A673 (cell line): Measurements from ENCODE around the gene IPMK. TPM values are rescaled to one million over a fixed set of nuclear protein-coding genes. Genes with fewer than 3 reads are reported as not detected.

Experiments used
- BruUV-seq: library from RNA; stranded (reverse); fragments of 400-500 nt; replicated peaks from 2 replicates; lab custom pipeline; 2021; lab: Mats Ljungman, UMichigan
- CTCF ChIA-PET: fragments of 300-600 bp; sonication (Branson Sonifier 250); formaldehyde crosslinking; loops from one replicate; lab custom pipeline; 2022; ENCODE audit warnings: antibody characterized with exemption; lab: Charles Lee
- POLR2A ChIA-PET: fragments of 300-600 bp; sonication (Branson Sonifier 250); formaldehyde crosslinking; loops from one replicate; lab custom pipeline; 2022; ENCODE audit warnings: antibody characterized with exemption; ENCODE audit not compliant: low non-redundant PET; lab: Charles Lee
- DNase-seq: peaks from one replicate; pipeline ENCODE4 v3.0.0-alpha.2; 2015; ENCODE audit warnings: low spot score
- H3K27ac ChIP-seq: fragments of 200-600 bp; sonication (generic); 2 replicates; pipeline ENCODE4 v1.5.1; 2016; ENCODE audit warnings: mixed run types, low read depth, mild to moderate bottlenecking, mixed read lengths, antibody characterized with exemption, low read length; ENCODE audit not compliant: poor library complexity, severe bottlenecking
- H3K27me3 ChIP-seq: fragments of 200-600 bp; sonication (generic); replicated peaks from 2 replicates; pipeline ENCODE4 v1.6.1; 2017; ENCODE audit warnings: mixed run types, low read depth, mild to moderate bottlenecking, mixed read lengths, antibody characterized with exemption, low read length; ENCODE audit not compliant: insufficient read depth, poor library complexity
- H3K36me3 ChIP-seq: fragments of 200-600 bp; sonication (generic); 2 replicates; pipeline ENCODE4 v1.6.1; 2016; ENCODE audit warnings: mixed run types, mild to moderate bottlenecking, mixed read lengths, antibody characterized with exemption, low read length; ENCODE audit not compliant: insufficient read depth, poor library complexity, severe bottlenecking
- H3K4me1 ChIP-seq: fragments of 200-600 bp; sonication (generic); 2 replicates; pipeline ENCODE4 v1.6.1; 2017; ENCODE audit warnings: mixed run types, mild to moderate bottlenecking, mixed read lengths, antibody characterized with exemption, low read length; ENCODE audit not compliant: insufficient read depth, poor library complexity, severe bottlenecking
- H3K4me3 ChIP-seq: fragments of 200-600 bp; sonication (generic); 2 replicates; pipeline ENCODE4 v1.5.1; 2016; ENCODE audit warnings: low read depth, mixed run types, mild to moderate bottlenecking, mixed read lengths, low read length; ENCODE audit not compliant: poor library complexity, severe bottlenecking
- H3K9me3 ChIP-seq: fragments of 200-600 bp; sonication (generic); 2 replicates; pipeline ENCODE4 v1.6.1; 2016; ENCODE audit warnings: mixed run types, low read depth, mild to moderate bottlenecking, mixed read lengths, antibody characterized with exemption, low read length; ENCODE audit not compliant: poor library complexity, severe bottlenecking
- EZH2 ChIP-seq: fragments of 200-600 bp; sonication (generic); IDR thresholded peaks from 2 replicates; pipeline ENCODE4 v1.6.1; 2017; ENCODE audit warnings: borderline replicate concordance, low read depth, mild to moderate bottlenecking, mixed read lengths, antibody characterized with exemption, low read length; ENCODE audit not compliant: poor library complexity, severe bottlenecking
- intact Hi-C: fragments of 100-400 bp; cut with micrococcal nuclease; formaldehyde crosslinking; loops from one replicate; pipeline ENCODE4 v1.10.0; 2022; ENCODE audit not compliant: unreplicated experiment
- total RNA-seq: library from RNA; stranded (reverse); gene quantifications from 2 replicates; pipeline ENCODE4 v1.2.3, GENCODE V29; 2021
- TF ChIP-seq, protein P1 (sequence below): fragments of 300-800, 200-600 bp; sonication (generic); conservative IDR thresholded peaks from 2 replicates; pipeline ENCODE4 v1.5.1; 2017; ENCODE audit warnings: low read depth, mild to moderate bottlenecking, antibody characterized with exemption, low read length, moderate library complexity, mixed read lengths

IPMK gene
- total RNA-seq, 1 experiment from 2014 or later, result 8.2 TPM

DNA sequence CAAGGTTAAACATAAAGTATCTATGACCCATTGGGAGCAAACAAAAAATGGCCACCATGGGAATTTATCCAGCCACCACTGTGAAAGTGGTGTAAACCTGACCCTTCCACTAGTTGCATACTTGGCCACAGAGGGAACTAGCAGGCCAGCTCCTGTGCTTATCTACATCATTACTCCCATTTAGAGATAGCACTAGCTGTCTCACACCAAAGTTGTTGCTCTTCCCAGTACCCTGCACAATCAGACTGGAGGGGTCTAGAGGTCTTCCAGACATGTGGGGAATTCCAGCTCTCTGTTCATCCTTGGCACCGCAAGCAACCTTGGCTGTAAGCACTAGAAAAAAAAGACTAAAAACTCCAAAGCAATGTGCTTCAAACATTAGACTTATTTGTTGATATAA is 113.9 kb downstream of the IPMK start:
- ChIA-PET CTCF (no interaction called here), POLR2A (no interaction called here)
- no peaks in the 10 kb centered on the region for H3K36me3 ChIP-seq
- H3K4me1 ChIP-seq, result peaks cover 7% of the 10 kb centered on the region
- intact Hi-C loops, result loop anchor here (2.0 kb wide), 1 partner anchor 815 kb away; no protein-coding TSS in a partner anchor
- no peak overlapping the region for H3K27ac ChIP-seq
- no peak overlapping the region for H3K4me3 ChIP-seq
- DNase-seq, result no peak
- no TSS peak for BruUV-seq
- no peaks in the 10 kb centered on the region for H3K9me3 ChIP-seq
- TF ChIP-seq, protein P1, sequence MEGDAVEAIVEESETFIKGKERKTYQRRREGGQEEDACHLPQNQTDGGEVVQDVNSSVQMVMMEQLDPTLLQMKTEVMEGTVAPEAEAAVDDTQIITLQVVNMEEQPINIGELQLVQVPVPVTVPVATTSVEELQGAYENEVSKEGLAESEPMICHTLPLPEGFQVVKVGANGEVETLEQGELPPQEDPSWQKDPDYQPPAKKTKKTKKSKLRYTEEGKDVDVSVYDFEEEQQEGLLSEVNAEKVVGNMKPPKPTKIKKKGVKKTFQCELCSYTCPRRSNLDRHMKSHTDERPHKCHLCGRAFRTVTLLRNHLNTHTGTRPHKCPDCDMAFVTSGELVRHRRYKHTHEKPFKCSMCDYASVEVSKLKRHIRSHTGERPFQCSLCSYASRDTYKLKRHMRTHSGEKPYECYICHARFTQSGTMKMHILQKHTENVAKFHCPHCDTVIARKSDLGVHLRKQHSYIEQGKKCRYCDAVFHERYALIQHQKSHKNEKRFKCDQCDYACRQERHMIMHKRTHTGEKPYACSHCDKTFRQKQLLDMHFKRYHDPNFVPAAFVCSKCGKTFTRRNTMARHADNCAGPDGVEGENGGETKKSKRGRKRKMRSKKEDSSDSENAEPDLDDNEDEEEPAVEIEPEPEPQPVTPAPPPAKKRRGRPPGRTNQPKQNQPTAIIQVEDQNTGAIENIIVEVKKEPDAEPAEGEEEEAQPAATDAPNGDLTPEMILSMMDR, result no peak
- no peak for TF ChIP-seq EZH2
- peaks cover 3% of the 10 kb centered on the region for H3K27me3 ChIP-seq

DNA sequence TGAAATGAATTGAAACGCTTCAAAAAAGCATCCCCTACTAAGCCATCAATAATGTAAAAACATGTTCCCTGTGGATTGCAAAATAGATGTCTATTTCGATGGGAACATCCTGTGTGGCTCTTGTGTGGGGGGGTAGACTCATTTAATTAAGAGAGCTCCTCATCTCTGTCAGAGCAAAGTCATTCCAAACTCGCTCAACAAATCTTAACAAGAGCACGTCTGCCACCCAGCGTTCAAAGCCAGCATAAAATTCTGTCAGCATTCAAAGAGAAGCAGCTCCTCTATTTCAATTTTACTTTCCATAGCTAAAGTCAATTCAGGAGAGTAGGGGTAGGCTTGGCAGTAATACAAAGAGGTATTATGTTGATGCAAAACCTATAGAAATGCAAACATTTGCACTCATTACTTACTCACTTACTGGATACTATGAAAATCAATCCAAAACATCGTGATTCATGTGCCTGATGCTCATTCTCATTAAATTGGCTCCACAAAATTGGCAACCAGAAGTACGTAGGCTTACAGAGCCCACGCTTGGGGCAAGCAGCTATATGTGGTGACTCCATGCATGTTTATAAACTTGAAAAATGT is 114.9 kb downstream of the IPMK start:
- no peak overlapping the region for H3K4me3 ChIP-seq
- intact Hi-C loops, result loop anchor here (2.0 kb wide), 1 partner anchor 814 kb away; no protein-coding TSS in a partner anchor
- H3K4me1 ChIP-seq, result no peaks in the 10 kb centered on the region
- H3K27ac ChIP-seq, result no peak overlapping the region
- ChIA-PET POLR2A (no interaction called here), CTCF (interaction anchor here (0.6 to 1.1 kb wide), 7 partner anchors 60 to 676 kb away, joined by 3 to 8 read pairs (median 3); no protein-coding TSS in a partner anchor)
- TF ChIP-seq EZH2, result no peak
- TF ChIP-seq, protein P1, result peak; percentile 73
- BruUV-seq, result no TSS peak
- no peaks in the 10 kb centered on the region for H3K36me3 ChIP-seq
- H3K27me3 ChIP-seq, result peaks cover 3% of the 10 kb centered on the region
- peak; percentile 70 for DNase-seq
- no peaks in the 10 kb centered on the region for H3K9me3 ChIP-seq

DNA sequence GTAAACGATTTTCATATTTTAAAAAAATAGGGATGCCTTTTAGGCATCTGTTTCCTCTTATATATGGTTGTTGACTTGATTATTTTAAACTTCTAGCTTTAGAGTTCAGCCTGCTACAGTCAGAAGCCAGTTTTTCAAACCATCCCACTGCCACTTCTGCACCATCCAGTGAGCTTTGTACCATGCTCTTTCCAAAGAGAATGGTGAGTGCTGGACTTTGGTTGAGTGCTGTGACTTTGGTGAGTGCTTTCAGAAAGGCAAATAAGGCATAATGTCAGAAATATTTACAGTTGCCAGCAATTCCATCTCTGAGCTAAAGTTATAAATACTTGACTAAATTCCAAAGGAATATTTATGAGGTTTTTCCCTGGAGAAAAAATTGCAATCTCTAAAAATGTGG is 117.4 kb downstream of the IPMK start:
- BruUV-seq, result no TSS peak
- Histone ChIP-seq H3K9me3 (no peaks in the 10 kb centered on the region), H3K36me3 (no peaks in the 10 kb centered on the region), H3K27me3 (peaks cover 3% of the 10 kb centered on the region), H3K27ac (no peak overlapping the region), H3K4me1 (no peaks in the 10 kb centered on the region), H3K4me3 (no peak overlapping the region)
- TF ChIP-seq, protein P1, result no peak
- no peak for TF ChIP-seq EZH2
- no peak for DNase-seq
- POLR2A ChIA-PET, result no interaction called here
- CTCF ChIA-PET, result no interaction called here
- intact Hi-C loops, result no loop called here
